Mesenchymal stem cell (in vitro differentiated cells and primary cell): ENCODE measurements around the gene FXYD1.
"Not testable (repeated sequence)": the region's sequence is repeated elsewhere in the genome, so short reads cannot be mapped to it uniquely, and the experiment has no call there.

Experiments
- DNase-seq: peaks from one replicate; pipeline ENCODE4 v3.0.0-alpha.2; 2013
- H2AFZ ChIP-seq: one replicate; pipeline ENCODE4 v1.6.1; 2013; ENCODE audit warnings: low read depth, mild to moderate bottlenecking, control low read depth, inconsistent platforms, low read length, moderate library complexity
- H2AK5ac ChIP-seq: 2 replicates; pipeline ENCODE4 v1.6.1; 2013; ENCODE audit warnings: low read length, moderate library complexity, mild to moderate bottlenecking, inconsistent platforms; ENCODE audit not compliant: severe bottlenecking
- H2BK120ac ChIP-seq: one replicate; pipeline ENCODE4 v1.6.1; 2013; ENCODE audit warnings: low read depth, mild to moderate bottlenecking, inconsistent platforms, low read length, moderate library complexity
- H2BK12ac ChIP-seq, 2 experiments: one replicate each; pipeline ENCODE4 v1.6.1; 2013; ENCODE audit warnings: inconsistent platforms in 2 of 2, low read length in 2 of 2, mild to moderate bottlenecking in 2 of 2, moderate library complexity in 2 of 2, control low read depth in 1 of 2
- H2BK15ac ChIP-seq: one replicate; pipeline ENCODE4 v1.6.1; 2013; ENCODE audit warnings: mild to moderate bottlenecking, low read depth, inconsistent platforms; ENCODE audit not compliant: poor library complexity, severe bottlenecking
- H2BK5ac ChIP-seq: 2 replicates; pipeline ENCODE4 v1.6.1; 2013; ENCODE audit warnings: low read depth, mild to moderate bottlenecking, low read length, control low read depth, inconsistent platforms; ENCODE audit not compliant: poor library complexity, severe bottlenecking
- H3K14ac ChIP-seq, 2 experiments: one replicate each; pipeline ENCODE4 v1.6.1; 2013; ENCODE audit warnings: inconsistent platforms in 2 of 2, low read length in 2 of 2, control low read depth in 1 of 2, mild to moderate bottlenecking in 1 of 2, moderate library complexity in 1 of 2
- H3K18ac ChIP-seq, 2 experiments: one replicate each; pipeline ENCODE4 v1.6.1; 2013; ENCODE audit warnings: inconsistent platforms in 2 of 2, low read length in 2 of 2, control low read depth in 1 of 2, low read depth in 1 of 2, mild to moderate bottlenecking in 1 of 2
- H3K23ac ChIP-seq, 2 experiments: one replicate each; pipeline ENCODE4 v1.6.1; 2013; ENCODE audit warnings: inconsistent platforms in 2 of 2, low read length in 2 of 2, mild to moderate bottlenecking in 2 of 2, moderate library complexity in 2 of 2, control low read depth in 1 of 2
- H3K27ac ChIP-seq: 2 replicates; pipeline ENCODE4 v1.5.1; 2013; ENCODE audit warnings: mild to moderate bottlenecking, moderate library complexity, low read length, control low read depth, inconsistent platforms; ENCODE audit not compliant: poor library complexity, severe bottlenecking
- H3K27me3 ChIP-seq, 2 experiments: 2 replicates each; pipeline versions ENCODE4 v1.6.1 to v1.7.0; 2013; ENCODE audit warnings: low read length in 2 of 2, mild to moderate bottlenecking in 2 of 2, moderate library complexity in 2 of 2, control low read depth in 1 of 2, inconsistent platforms in 1 of 2; ENCODE audit not compliant: control insufficient read depth in 1 of 2, insufficient read depth in 1 of 2
- H3K36me3 ChIP-seq, 2 experiments: 2 replicates each; pipeline versions ENCODE4 v1.6.1 to v1.7.0; 2013; ENCODE audit warnings: low read length in 2 of 2, control low read depth in 1 of 2, inconsistent platforms in 1 of 2, low read depth in 1 of 2, mild to moderate bottlenecking in 1 of 2; ENCODE audit not compliant: insufficient read depth in 2 of 2, control insufficient read depth in 1 of 2
- H3K4ac ChIP-seq, 2 experiments: one replicate each; pipeline ENCODE4 v1.6.1; 2013; ENCODE audit warnings: inconsistent platforms in 2 of 2, low read length in 2 of 2, mild to moderate bottlenecking in 2 of 2, moderate library complexity in 2 of 2, control low read depth in 1 of 2, low read depth in 1 of 2
- H3K4me1 ChIP-seq: 2 replicates; pipeline ENCODE4 v1.6.1; 2013; ENCODE audit warnings: low read depth, low read length, control low read depth; ENCODE audit not compliant: control insufficient read depth, insufficient read depth
- H3K4me2 ChIP-seq: 2 replicates; pipeline ENCODE4 v1.6.1; 2013; ENCODE audit warnings: low read length, mild to moderate bottlenecking, inconsistent platforms; ENCODE audit not compliant: poor library complexity, severe bottlenecking
- H3K4me3 ChIP-seq, 2 experiments: 2 replicates each; pipeline versions ENCODE4 v1.5.1 to v1.7.0; 2013; ENCODE audit warnings: low read length in 2 of 2, mild to moderate bottlenecking in 2 of 2, control low read depth in 1 of 2, low read depth in 1 of 2; ENCODE audit not compliant: insufficient read depth in 1 of 2
- H3K79me1 ChIP-seq: replicated peaks from 2 replicates; pipeline ENCODE4 v1.6.1; 2013; ENCODE audit warnings: mild to moderate bottlenecking, control low read depth, low read length, inconsistent platforms; ENCODE audit not compliant: poor library complexity, severe bottlenecking
- H3K9ac ChIP-seq: 2 replicates; pipeline ENCODE4 v1.7.0; 2013; ENCODE audit warnings: mild to moderate bottlenecking, low read length, moderate library complexity
- H3K9me3 ChIP-seq: 2 replicates; pipeline ENCODE4 v1.7.0; 2013; ENCODE audit warnings: mild to moderate bottlenecking, low read length; ENCODE audit not compliant: control insufficient read depth
- H4K8ac ChIP-seq: one replicate; pipeline ENCODE4 v1.6.1; 2013; ENCODE audit warnings: inconsistent platforms, mild to moderate bottlenecking, low read length, moderate library complexity
- H4K91ac ChIP-seq: one replicate; pipeline ENCODE4 v1.6.1; 2013; ENCODE audit warnings: mild to moderate bottlenecking, low read length, inconsistent platforms
- WGBS: methylation state at CpG from one replicate; pipeline ENCODE4 v1.1.7; 2013; ENCODE audit warnings: mixed read lengths; 5-methylcytosine and 5-hydroxymethylcytosine counted together

The FXYD1 gene

GRCh38 chr19:35101949-35102348 lies 36.7 kb upstream of the FXYD1 start:
- H3K27me3 ChIP-seq, H2BK120ac ChIP-seq: not testable (repeated sequence)

GRCh38 chr19:35103614-35104013 lies 35.0 kb upstream of the FXYD1 start:
- H3K27ac ChIP-seq, H4K91ac ChIP-seq, H2BK12ac ChIP-seq, H4K8ac ChIP-seq, H3K36me3 ChIP-seq, H3K9me3 ChIP-seq, H2BK120ac ChIP-seq, H3K9ac ChIP-seq, H3K79me1 ChIP-seq, H3K4me2 ChIP-seq, H3K4ac ChIP-seq, H2AK5ac ChIP-seq, H3K4me1 ChIP-seq, H3K18ac ChIP-seq, H3K4me3 ChIP-seq, H3K27me3 ChIP-seq, H3K23ac ChIP-seq, H2AFZ ChIP-seq, H3K14ac ChIP-seq, H2BK5ac ChIP-seq, DNase-seq, H2BK15ac ChIP-seq: not testable (repeated sequence)
- 80% methylated on average over 10 of the region's 10 CpGs for WGBS

More at GRCh38 chr19:35101949-35102348, 36.7 kb upstream of the FXYD1 start:
- not testable (repeated sequence) for H2BK12ac ChIP-seq, H2BK5ac ChIP-seq, H2AK5ac ChIP-seq, H2AFZ ChIP-seq, H4K8ac ChIP-seq, H3K9ac ChIP-seq, H3K9me3 ChIP-seq, H3K4me3 ChIP-seq, H2BK15ac ChIP-seq, H3K4me2 ChIP-seq, DNase-seq, H3K4me1 ChIP-seq, H3K4ac ChIP-seq, H3K79me1 ChIP-seq, H3K18ac ChIP-seq, H3K27ac ChIP-seq, H3K23ac ChIP-seq, H3K36me3 ChIP-seq, H4K91ac ChIP-seq, H3K14ac ChIP-seq
- 91% methylated on average over 6 of the region's 10 CpGs for WGBS

GRCh38 chr19:35104361-35104760 lies 34.3 kb upstream of the FXYD1 start:
- Histone ChIP-seq H3K4ac (no peak overlapping the region), H3K4me2 (no peak overlapping the region), H3K9ac (no peak overlapping the region), H2BK15ac (no peak overlapping the region), H3K18ac (no peak overlapping the region), H3K14ac (no peak overlapping the region), H2BK120ac (no peak overlapping the region), H3K79me1 (no peaks in the 10 kb centered on the region), H4K8ac (no peak overlapping the region), H3K23ac (no peak overlapping the region), H2AFZ (no peak overlapping the region), H2BK5ac (no peak overlapping the region), H3K4me1 (peaks cover 3% of the 10 kb centered on the region), H4K91ac (no peak overlapping the region), H3K9me3 (no peaks in the 10 kb centered on the region), H2BK12ac (no peak overlapping the region), H3K27me3 (peaks cover 3 to 6% of the 10 kb centered on the region in 2 experiments), H3K36me3 (no peaks in the 10 kb centered on the region), H3K4me3 (no peak overlapping the region), H2AK5ac (no peak overlapping the region), H3K27ac (no peak overlapping the region)
- no peak for DNase-seq
- 88% methylated on average over 11 of the region's 11 CpGs for WGBS

- 88% methylated on average over 6 of the region's 6 CpGs for WGBS
- H3K9me3 ChIP-seq, result no peaks in the 10 kb centered on the region
- no peak overlapping the region for H3K18ac ChIP-seq
Measured at GRCh38 chr19:35105047-35105410, 33.6 kb upstream of the FXYD1 start.

More at GRCh38 chr19:35105047-35105410, 33.6 kb upstream of the FXYD1 start:
- Histone ChIP-seq H4K91ac (no peak overlapping the region), H3K14ac (no peak overlapping the region), H3K4ac (no peak overlapping the region), H2BK5ac (no peak overlapping the region), H4K8ac (no peak overlapping the region), H3K36me3 (no peaks in the 10 kb centered on the region), H3K4me3 (no peak overlapping the region), H3K4me2 (no peak overlapping the region), H2BK12ac (no peak overlapping the region), H2AK5ac (no peak overlapping the region), H3K4me1 (peaks cover 3% of the 10 kb centered on the region), H3K27me3 (peaks cover 3% of the 10 kb centered on the region in 2 experiments), H2BK15ac (no peak overlapping the region), H3K23ac (no peak overlapping the region), H3K9ac (no peak overlapping the region), H3K27ac (no peak overlapping the region), H2AFZ (no peak overlapping the region), H3K79me1 (no peaks in the 10 kb centered on the region), H2BK120ac (no peak overlapping the region)
- no peak for DNase-seq
